SK-N-MC (cell line): ENCODE measurements around the gene IFT20.
A peak's percentile ranks its signal among the peaks of the same experiment; 100 is the strongest.

ENCODE experiments used
- DNase-seq: peaks from one replicate; pipeline ENCODE4 v3.0.0-alpha.2; 2011; ENCODE audit warnings: low read depth, low spot score
- H3K27ac ChIP-seq: fragments of 200-600 bp; sonication (generic); 2 replicates; pipeline ENCODE4 v1.5.1; 2016; ENCODE audit warnings: mixed run types
- H3K36me3 ChIP-seq: fragments of 200-600 bp; sonication (generic); 2 replicates; pipeline ENCODE4 v1.6.1; 2017; ENCODE audit warnings: antibody characterized with exemption, low read length, mixed read lengths; ENCODE audit not compliant: insufficient read depth
- H3K4me3 ChIP-seq: fragments of 200-600 bp; sonication (generic); 2 replicates; pipeline ENCODE4 v1.5.1; 2016
- H3K9ac ChIP-seq: fragments of 200-600 bp; sonication (generic); 2 replicates; pipeline ENCODE4 v1.8.0; 2017; ENCODE audit warnings: mixed run types, mixed read lengths; ENCODE audit not compliant: insufficient read length
- H3K9me3 ChIP-seq: fragments of 200-600 bp; sonication (generic); 2 replicates; pipeline ENCODE4 v1.6.1; 2017; ENCODE audit warnings: low read depth, mild to moderate bottlenecking, antibody characterized with exemption, low read length, moderate library complexity, mixed read lengths
- EZH2 ChIP-seq: fragments of 200-600 bp; sonication (generic); IDR thresholded peaks from one replicate; pipeline ENCODE4 v1.6.1; 2017; ENCODE audit warnings: antibody characterized with exemption
- FOXP2 ChIP-seq: optimal IDR thresholded peaks from 2 replicates; pipeline ENCODE3; 2011; ENCODE audit warnings: mild to moderate bottlenecking, moderate library complexity; ENCODE audit not compliant: insufficient read depth; ENCODE audit errors: extremely low read length, control extremely low read depth
- POLR2AphosphoS5 ChIP-seq: IDR thresholded peaks from 2 replicates; pipeline ENCODE4 v1.6.1; 2012; ENCODE audit warnings: mild to moderate bottlenecking, low read depth, low read length, borderline replicate concordance

The IFT20 gene, protein sequence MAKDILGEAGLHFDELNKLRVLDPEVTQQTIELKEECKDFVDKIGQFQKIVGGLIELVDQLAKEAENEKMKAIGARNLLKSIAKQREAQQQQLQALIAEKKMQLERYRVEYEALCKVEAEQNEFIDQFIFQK

DNA sequence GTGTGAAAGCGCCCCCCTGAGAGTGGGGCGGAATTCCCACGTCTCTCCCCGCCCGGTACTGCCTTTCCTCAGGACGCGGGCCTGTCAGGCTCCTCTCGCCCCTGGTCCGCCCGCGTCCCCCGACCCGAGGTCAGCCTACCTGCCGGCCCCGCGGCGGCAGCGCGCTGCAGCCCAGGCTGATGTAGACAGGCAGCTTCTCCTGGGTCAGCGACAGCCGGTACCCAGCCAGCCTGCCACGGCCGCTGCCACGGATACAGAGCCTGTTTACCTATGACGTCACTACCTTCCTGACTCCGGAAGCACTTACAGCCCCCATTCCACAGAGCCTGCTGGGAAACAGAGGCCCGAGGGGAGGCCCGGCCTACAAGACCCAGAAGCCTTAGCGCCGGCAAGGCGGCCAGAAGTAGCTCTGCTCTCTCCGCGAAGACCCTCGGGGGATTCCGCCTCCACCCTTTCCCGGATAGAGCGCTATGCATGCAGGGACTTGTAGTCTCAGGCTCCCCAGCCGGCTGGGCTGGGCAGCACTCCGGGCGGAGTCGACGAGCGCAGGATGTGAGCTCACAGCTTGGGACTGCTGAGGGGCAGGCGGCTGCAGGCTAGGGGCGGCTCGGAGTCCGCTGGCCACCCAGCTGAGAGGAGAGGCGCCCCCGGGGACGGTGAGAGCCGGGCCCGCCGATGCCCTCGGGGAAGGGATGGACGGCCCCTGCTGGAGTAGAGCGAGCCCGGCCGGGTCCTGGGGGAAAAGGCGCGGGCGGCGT is at the start of gene IFT20, which contains the start of gene TNFAIP1:
TSS of gene IFT20 (minus strand) at position 272 of the 758 bp plus-strand sequence. CDS start 3,487 bp downstream, outside the sequence.
TSS of gene TNFAIP1 (plus strand) at position 561 of the 758 bp plus-strand sequence. CDS start 3,761 bp downstream, outside the sequence.
- Histone ChIP-seq H3K36me3 (no peaks in the 10 kb centered on the region), H3K27ac (no peak within 1 kb of the TSS), H3K9ac (peak within 1 kb of the TSS; percentile 88), H3K9me3 (no peaks in the 10 kb centered on the region), H3K4me3 (peak within 1 kb of the TSS; percentile 99)
- DNase-seq: peak; percentile 94
- TF ChIP-seq FOXP2 (peak; percentile 100), EZH2 (no peak), POLR2AphosphoS5 (peak; percentile 83)

DNA sequence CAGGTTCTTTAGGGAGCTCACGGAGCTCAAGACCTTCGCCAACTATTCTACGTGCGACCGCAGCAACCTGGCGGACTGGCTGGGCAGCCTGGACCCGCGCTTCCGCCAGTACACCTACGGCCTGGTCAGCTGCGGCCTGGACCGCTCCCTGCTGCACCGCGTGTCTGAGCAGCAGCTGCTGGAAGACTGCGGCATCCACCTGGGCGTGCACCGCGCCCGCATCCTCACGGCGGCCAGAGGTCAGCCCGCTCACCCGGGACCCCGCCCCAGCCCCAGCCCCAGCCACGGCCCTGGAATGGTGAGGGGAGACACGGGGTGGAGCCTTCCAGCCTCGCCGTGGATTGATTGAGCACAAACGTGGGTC is 49.7 kb upstream of the IFT20 start:
- Histone ChIP-seq H3K27ac (no peak overlapping the region), H3K9me3 (no peaks in the 10 kb centered on the region), H3K4me3 (no peak overlapping the region), H3K36me3 (no peaks in the 10 kb centered on the region), H3K9ac (no peak overlapping the region)
- DNase-seq: no peak
- TF ChIP-seq EZH2: no peak
- TF ChIP-seq FOXP2: no peak
- TF ChIP-seq POLR2AphosphoS5: no peak

DNA sequence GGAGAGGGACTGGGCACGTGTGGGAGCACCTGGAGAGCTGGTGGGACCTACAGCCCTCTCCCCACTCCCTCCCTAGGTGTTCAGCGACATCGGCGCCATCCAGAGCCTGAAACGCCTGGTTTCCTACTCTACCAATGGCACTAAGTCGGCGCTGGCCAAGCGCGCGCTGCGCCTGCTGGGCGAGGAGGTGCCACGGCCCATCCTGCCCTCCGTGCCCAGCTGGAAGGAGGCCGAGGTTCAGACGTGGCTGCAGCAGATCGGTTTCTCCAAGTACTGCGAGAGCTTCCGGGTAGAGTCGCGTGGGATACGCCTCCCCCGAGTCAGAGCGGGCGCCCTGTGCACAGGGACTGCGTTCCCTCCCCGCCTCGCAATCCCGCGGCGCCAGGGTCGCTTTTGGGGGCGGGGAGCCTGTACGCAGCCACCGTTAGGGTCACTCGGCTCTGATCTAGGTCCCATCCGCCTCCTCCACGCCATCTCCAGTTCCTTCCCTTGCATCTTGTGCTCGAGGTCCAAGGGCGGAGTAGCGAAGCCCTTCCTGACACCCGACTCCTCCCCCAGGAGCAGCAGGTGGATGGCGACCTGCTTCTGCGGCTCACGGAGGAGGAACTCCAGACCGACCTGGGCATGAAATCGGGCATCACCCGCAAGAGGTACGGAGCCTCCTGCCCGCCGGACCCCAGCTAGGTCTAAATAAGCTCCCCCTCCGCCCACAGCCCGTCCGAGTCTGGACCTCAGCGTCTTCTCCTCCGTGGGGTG is 49.2 kb upstream of the IFT20 start:
- Histone ChIP-seq H3K9me3 (no peaks in the 10 kb centered on the region), H3K4me3 (peak overlapping the region; percentile 40; the same call in 1 of the 2 replicates), H3K27ac (no peak overlapping the region), H3K36me3 (no peaks in the 10 kb centered on the region), H3K9ac (no peak overlapping the region)
- no peak for DNase-seq
- TF ChIP-seq FOXP2: no peak

DNA sequence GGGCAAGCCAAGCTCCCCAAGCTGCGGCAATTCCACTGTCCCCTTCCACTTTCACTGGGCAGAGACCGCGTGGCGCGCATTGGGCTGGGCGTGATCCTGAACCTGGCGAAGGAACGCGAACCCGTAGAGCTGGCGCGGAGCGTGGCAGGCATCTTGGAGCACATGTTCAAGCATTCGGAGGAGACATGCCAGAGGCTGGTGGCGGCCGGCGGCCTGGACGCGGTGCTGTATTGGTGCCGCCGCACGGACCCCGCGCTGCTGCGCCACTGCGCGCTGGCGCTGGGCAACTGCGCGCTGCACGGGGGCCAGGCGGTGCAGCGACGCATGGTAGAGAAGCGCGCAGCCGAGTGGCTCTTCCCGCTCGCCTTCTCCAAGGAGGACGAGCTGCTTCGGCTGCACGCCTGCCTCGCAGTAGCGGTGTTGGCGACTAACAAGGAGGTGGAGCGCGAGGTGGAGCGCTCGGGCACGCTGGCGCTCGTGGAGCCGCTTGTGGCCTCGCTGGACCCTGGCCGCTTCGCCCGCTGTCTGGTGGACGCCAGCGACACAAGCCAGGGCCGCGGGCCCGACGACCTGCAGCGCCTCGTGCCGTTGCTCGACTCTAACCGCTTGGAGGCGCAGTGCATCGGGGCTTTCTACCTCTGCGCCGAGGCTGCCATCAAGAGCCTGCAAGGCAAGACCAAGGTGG is 46.0 kb upstream of the IFT20 start:
- TF ChIP-seq POLR2AphosphoS5: no peak
- no peak for TF ChIP-seq FOXP2
- no peak for TF ChIP-seq EZH2
- no peaks in the 10 kb centered on the region for H3K9me3 ChIP-seq
- no peak overlapping the region for H3K27ac ChIP-seq
- H3K9ac ChIP-seq: no peak overlapping the region
- H3K36me3 ChIP-seq: no peaks in the 10 kb centered on the region
- no peak for DNase-seq
- H3K4me3 ChIP-seq: no peak overlapping the region

DNA sequence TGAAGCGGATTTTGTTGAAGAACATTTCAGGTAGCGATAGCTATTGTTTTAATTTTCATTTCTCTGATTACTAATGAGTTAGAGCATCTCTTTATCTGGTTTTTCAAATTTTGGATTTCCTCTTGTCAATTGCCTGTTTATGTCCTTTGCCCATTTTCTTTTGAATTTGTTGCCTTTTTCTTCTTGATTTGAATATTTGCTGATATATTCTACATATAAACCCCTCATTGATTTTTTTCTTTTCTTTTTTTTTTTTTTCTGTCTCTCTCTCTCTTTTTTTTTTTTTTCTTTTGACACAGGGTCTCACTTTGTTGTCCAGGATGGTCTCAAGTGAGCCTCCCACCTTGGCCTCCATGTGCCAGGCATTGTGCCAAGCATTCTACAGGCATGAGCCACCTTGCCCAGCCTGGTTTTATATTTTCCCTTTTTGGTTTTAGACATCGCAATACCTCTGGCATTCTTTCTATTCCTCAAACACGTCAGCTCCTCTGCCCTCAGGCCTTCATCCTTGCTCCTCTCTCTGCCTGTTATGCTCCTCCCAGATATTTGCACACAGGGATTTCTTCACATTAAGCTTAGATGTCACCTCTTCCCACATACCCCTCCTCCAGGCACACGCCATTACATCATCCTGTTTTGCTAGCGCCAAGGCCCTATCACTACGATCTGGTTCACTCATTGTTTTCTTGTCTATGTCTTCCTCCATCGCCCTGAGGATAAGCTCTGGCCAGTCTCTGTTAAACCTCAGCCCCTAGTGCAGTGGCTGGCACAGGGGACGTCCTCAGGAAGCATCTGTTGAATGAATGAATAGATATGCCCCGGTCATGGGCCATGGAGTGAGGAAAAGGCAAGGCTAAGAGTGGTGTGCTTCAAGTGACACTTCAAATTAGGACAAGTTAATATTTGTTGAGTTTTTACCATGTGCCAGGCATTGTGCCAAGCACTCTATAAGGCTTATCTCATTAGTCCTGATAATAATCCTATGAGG is 44.8 kb upstream of the IFT20 start:
- Histone ChIP-seq H3K36me3 (no peaks in the 10 kb centered on the region), H3K9me3 (no peaks in the 10 kb centered on the region), H3K27ac (no peak overlapping the region), H3K4me3 (no peak overlapping the region), H3K9ac (no peak overlapping the region)
- TF ChIP-seq EZH2 (no peak), FOXP2 (no peak), POLR2AphosphoS5 (no peak)
- DNase-seq: no peak

DNA sequence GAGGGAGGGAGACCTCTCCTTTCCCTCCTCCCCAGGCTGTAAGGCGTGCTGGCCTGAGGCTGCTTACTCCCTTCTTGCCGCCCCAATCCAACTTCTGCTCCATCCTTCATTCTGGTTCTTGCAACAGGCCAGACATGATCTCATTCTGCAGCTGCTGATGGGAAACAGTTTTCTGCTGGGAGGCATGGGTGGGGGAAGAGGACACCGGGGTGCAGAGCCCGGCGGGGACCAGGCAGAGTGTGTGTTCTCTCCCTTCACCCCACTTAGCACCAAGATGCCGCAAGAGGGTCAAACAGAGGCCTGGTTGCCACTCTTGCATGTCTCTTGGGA is 37.6 kb upstream of the IFT20 start:
- no peak for DNase-seq
- no peak overlapping the region for H3K9ac ChIP-seq
- no peak overlapping the region for H3K4me3 ChIP-seq

DNA sequence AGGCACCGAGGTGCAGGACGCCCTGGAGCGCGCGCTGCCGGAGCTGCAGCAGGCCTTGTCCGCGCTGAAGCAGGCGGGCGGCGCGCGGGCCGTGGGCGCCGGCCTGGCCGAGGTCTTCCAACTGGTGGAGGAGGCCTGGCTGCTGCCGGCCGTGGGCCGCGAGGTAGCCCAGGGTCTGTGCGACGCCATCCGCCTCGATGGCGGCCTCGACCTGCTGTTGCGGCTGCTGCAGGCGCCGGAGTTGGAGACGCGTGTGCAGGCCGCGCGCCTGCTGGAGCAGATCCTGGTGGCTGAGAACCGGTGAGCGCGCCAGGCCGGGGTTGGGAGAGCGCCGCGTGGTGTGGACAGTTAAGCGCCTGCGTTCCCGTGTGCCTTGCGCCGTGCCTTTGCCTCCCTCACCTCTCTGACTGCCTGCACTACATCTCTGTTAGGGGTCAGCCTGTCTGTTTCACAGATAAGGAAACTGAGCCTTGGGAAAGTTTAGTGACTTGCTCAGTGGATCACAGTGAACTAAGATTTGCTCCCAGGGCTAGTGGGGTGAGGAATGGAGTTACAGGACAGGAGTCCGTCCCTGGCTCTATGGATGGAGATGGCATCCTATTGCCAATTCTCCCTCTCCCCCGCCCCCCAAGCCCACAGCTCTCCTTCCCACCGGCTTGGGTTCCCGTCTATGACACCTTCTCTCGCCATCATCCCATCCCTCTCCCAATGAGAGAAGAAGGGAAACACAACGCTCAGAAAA is 37.1 kb upstream of the IFT20 start:
- no peak for TF ChIP-seq EZH2
- no peak for TF ChIP-seq FOXP2
- no peak for TF ChIP-seq POLR2AphosphoS5
- no peak for DNase-seq
- Histone ChIP-seq H3K4me3 (peak overlapping the region; percentile 74), H3K27ac (no peak overlapping the region), H3K36me3 (no peaks in the 10 kb centered on the region), H3K9me3 (no peaks in the 10 kb centered on the region), H3K9ac (no peak overlapping the region)

More for the DNA sequence above, 37.6 kb upstream of the IFT20 start:
- Histone ChIP-seq H3K27ac (no peak overlapping the region), H3K36me3 (no peaks in the 10 kb centered on the region), H3K9me3 (no peaks in the 10 kb centered on the region)
- TF ChIP-seq FOXP2: no peak
- TF ChIP-seq POLR2AphosphoS5: no peak
- TF ChIP-seq EZH2: no peak
